C4-2B (cell line): ENCODE data around the gene AKNA.
"Not testable (repeated sequence)": the region's sequence is repeated elsewhere in the genome, so short reads cannot be mapped to it uniquely, and the experiment has no call there.

Source experiments
- ZFX ChIP-seq: fragments of 450-650 bp; IDR thresholded peaks from 2 replicates; pipeline ENCODE4 v1.6.1; 2017
- TF ChIP-seq, protein P1 (sequence below): fragments of 450-650 bp; conservative IDR thresholded peaks from 2 replicates; pipeline ENCODE4 v1.5.1; 2017; ENCODE audit warnings: mild to moderate bottlenecking

DNA sequence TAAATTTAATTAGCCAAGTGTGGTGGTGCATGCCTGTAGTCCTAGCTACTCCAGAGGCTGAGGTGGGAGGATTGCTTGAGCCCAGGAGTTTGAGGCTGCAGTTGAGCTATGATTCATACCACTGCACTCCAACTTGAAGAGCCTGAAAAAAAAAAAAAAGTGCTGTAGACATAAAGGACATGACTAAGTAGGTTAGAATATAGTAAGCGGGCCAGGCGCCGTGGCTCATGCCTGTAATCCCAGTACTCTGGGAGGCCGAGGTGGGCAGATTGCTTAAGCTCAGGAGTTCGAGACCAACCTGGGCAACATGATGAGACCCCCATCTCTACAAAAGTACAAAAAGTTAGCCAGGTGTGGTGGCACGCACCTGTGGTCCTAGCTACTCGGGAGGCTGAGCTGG is 67.1 kb downstream of the AKNA start:
- TF ChIP-seq, protein P1, sequence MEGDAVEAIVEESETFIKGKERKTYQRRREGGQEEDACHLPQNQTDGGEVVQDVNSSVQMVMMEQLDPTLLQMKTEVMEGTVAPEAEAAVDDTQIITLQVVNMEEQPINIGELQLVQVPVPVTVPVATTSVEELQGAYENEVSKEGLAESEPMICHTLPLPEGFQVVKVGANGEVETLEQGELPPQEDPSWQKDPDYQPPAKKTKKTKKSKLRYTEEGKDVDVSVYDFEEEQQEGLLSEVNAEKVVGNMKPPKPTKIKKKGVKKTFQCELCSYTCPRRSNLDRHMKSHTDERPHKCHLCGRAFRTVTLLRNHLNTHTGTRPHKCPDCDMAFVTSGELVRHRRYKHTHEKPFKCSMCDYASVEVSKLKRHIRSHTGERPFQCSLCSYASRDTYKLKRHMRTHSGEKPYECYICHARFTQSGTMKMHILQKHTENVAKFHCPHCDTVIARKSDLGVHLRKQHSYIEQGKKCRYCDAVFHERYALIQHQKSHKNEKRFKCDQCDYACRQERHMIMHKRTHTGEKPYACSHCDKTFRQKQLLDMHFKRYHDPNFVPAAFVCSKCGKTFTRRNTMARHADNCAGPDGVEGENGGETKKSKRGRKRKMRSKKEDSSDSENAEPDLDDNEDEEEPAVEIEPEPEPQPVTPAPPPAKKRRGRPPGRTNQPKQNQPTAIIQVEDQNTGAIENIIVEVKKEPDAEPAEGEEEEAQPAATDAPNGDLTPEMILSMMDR: not testable (repeated sequence)
- TF ChIP-seq ZFX: not testable (repeated sequence)
